Choroid plexus epithelial cell (primary cell): ENCODE results near the gene HEATR5A.

Source experiments
- DNase-seq: peaks from one replicate; pipeline ENCODE4 v3.0.0-alpha.2; 2010; ENCODE audit warnings: low read depth
- H3K4me3 ChIP-seq: 2 replicates; pipeline ENCODE4 v1.5.1; 2011; ENCODE audit warnings: low read depth, mild to moderate bottlenecking, control low read depth, low read length, moderate library complexity
- TF ChIP-seq, protein P1 (sequence below): conservative IDR thresholded peaks from 2 replicates; pipeline ENCODE4 v1.5.1; 2011; ENCODE audit warnings: low read depth, mild to moderate bottlenecking, control low read depth, inconsistent platforms, low read length, moderate library complexity

Gene HEATR5A

DNA sequence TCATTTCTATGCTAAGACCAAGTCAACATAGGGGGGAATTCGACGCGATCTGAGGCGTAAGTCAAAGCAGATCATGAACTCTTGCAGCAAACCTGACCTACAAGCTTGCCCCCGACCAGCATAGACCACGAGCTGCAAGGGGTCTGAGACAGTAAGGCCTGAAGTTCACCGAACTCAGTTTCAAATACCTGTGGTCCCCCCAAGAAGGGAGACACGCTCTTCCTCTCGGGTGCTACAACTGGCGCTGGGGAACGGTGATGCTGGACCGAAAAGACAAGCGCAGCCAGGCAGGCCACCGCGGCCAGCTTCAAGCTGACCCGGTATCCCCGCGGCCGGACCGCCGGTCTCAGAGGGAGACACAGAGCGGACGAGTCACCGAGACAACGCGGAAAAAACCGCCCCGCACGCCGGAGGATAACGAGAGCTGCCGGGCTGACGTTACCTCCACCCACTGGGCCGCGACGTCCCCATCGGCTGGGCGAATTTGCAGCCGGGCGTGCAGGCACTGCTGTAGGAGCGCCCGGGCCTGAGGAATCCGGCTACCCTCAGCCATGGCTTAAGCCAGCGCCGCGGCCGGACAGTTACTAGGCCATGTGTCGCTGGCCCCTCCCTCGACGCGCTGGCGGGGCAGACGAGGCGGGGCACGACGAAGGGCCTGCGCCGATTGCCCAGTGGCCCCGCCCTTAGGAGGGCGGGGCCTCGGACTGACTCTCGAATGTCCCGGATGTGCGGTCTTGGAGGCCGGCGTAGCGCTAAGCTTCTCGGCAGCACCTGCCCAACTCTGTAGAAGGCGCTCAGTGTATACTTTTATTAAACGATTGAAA is 36.7 kb upstream of the HEATR5A start, which contains the start of gene DTD2:
Gene DTD2 (minus strand): TSS at position 666 of the 824 bp plus-strand sequence. CDS start 113 bp downstream, at position 553.
- TF ChIP-seq, protein P1, sequence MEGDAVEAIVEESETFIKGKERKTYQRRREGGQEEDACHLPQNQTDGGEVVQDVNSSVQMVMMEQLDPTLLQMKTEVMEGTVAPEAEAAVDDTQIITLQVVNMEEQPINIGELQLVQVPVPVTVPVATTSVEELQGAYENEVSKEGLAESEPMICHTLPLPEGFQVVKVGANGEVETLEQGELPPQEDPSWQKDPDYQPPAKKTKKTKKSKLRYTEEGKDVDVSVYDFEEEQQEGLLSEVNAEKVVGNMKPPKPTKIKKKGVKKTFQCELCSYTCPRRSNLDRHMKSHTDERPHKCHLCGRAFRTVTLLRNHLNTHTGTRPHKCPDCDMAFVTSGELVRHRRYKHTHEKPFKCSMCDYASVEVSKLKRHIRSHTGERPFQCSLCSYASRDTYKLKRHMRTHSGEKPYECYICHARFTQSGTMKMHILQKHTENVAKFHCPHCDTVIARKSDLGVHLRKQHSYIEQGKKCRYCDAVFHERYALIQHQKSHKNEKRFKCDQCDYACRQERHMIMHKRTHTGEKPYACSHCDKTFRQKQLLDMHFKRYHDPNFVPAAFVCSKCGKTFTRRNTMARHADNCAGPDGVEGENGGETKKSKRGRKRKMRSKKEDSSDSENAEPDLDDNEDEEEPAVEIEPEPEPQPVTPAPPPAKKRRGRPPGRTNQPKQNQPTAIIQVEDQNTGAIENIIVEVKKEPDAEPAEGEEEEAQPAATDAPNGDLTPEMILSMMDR = no peak
- H3K4me3 ChIP-seq = peak within 1 kb of the TSS; percentile 83
- peak; percentile 97 for DNase-seq

DNA sequence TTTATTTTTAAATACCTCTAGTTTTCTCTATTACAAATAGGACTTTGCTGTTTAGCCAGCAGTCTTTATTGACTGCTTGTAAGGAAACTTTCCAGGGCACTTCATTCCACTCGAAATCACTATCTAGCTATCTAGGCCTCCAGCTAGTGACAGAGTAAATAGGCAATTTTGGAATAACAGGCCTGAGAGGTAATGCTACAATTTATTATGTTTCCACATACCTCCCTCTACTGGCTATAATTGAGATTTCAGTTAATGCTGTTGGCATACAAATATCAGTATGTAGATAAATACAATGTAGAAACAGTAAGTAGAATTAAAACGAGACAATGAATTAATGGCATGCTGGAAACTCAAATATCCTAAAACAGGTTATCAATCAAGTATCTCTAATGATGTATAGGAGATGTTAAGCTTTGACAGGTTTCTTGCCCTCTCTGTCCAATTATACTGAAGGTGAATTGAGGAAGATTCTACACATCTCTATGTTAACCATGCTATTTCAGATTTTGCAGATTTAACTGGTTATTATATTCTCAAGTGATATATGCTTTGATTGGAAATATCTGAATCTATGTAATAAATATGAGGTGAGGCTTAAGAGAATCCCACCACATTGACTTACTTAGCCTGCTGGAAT is 29.7 kb upstream of the HEATR5A start:
- no peak overlapping the region for H3K4me3 ChIP-seq
- TF ChIP-seq, protein P1 = peak; percentile 65
- DNase-seq = peak; percentile 76

DNA sequence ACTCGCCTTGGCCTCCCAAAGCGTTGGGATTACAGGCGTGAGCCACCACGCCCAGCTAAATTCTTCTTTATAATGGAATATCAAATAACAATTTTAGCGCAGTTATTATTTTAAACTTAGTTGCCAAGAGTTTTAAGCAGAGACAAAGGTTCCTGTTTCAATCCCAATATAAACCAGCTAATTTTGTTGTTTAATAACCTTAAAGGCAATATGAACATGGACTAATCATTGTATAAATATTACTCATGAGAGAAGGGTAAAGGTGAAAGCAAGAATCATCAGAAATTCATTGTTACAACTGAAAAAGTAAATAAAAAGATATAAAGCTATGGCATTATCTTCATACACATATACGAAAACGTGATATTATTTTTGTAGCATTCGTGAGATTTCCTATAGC is 28.8 kb upstream of the HEATR5A start:
- TF ChIP-seq, protein P1 = no peak
- no peak overlapping the region for H3K4me3 ChIP-seq
- no peak for DNase-seq

DNA sequence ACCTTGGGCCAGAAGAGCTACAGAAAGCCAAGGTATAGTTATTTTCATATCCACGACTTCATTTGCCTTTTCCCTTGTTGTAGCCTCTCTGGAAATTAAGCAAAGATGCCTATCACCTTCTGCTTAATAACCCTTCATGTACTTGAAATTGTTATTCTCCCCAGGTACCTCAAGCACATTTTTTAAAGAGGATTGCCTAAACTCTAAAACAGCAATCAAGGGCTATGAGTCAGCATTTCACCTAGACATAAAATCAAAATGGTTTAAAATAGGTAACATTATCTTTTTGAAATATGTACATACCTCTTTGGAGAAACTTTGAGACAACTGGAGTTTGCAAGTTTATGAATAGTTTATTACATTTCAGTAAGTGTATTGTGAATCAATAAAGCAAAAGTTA is 25.4 kb upstream of the HEATR5A start:
- no peak overlapping the region for H3K4me3 ChIP-seq
- no peak for DNase-seq
- TF ChIP-seq, protein P1 = no peak

DNA sequence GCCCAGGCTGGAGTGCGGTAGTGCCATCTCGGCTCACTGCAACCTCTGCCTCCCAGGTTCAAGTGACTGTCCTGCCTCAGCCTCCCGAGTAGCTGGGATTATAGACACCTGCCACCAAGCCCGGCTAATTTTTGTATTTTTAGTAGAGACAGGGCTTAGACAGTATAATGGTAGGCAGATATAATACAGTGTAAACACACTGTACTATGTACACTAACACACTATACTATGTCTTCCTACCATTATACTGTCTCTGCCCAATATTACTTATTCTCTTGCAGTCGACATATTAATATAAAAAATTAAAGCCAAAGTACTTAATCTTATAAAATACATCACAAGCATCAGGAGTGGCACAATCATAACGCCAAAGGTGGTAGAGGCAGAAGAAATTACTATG is 21.9 kb upstream of the HEATR5A start:
- DNase-seq = no peak
- H3K4me3 ChIP-seq = no peak overlapping the region
- TF ChIP-seq, protein P1 = no peak

DNA sequence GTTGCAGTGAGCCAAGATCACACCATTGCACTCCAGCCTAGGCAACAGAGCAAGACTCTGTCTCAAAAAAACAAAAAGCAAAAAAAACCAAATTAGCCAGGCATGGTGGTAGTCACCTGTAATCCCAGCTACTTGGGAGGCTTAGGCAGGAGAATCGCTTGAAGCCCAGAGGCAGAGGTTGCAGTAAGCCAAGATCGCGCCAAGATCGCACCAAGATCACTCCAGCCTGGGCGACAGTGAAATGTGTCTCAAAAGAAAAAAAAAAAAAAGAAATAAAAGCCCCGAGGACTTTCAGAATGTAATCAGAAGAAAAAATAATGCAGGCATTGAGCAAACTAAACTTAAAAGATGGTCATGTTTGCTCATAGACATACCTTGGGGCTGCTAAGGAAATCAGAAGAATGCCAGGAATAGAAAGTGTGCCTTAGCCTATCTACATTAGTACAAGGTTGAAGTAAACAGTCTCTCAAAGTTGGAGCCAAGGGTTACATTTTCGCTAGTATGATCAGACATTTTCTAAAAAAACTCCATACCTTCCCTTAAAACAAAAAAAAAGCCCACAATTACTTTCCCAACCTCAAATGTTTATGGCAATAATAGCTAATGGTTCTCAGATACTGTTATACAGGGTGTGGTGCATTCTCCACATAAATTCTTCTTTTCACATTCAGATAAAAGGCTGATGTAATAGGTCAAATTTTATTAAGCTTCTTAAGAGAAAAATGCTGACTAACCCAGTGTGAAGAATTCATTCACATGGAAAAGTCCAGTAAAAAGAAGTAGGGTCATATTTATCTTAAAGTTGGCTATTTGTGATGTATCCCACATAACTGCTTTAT is 21.1 kb upstream of the HEATR5A start:
- TF ChIP-seq, protein P1 = no peak
- DNase-seq = peak; percentile 88
- no peak overlapping the region for H3K4me3 ChIP-seq
